GM18526 (cell line): ENCODE data around the gene KDM4B.

Experiments used
- POLR2A ChIP-seq: IDR thresholded peaks from 3 replicates; pipeline ENCODE4 v1.6.1; 2011; ENCODE audit not compliant: insufficient read length; ENCODE audit errors: extremely low read depth

The KDM4B gene

GRCh38 chr19:4968462-4969291, at the start of gene KDM4B:
Gene KDM4B, plus strand, starts transcription at chr19:4969113. Its CDS starts 63,778 bp downstream, at chr19:5032891.
- peak; percentile 98 for TF ChIP-seq POLR2A

GRCh38 chr19:4922530-4923275, 46.2 kb upstream of the KDM4B start:
- no peak for TF ChIP-seq POLR2A

- no peak for TF ChIP-seq POLR2A
Observed at GRCh38 chr19:4923276-4923747, 45.6 kb upstream of the KDM4B start.

- no peak for TF ChIP-seq POLR2A
Observed at GRCh38 chr19:4929186-4929585, 39.7 kb upstream of the KDM4B start.

GRCh38 chr19:4930664-4931063, 38.2 kb upstream of the KDM4B start:
- no peak for TF ChIP-seq POLR2A

- TF ChIP-seq POLR2A = no peak
Observed at GRCh38 chr19:4932711-4933110, 36.2 kb upstream of the KDM4B start.

- TF ChIP-seq POLR2A = no peak
Observed at GRCh38 chr19:4933528-4933927, 35.4 kb upstream of the KDM4B start.

GRCh38 chr19:4935444-4935843, 33.5 kb upstream of the KDM4B start:
- no peak for TF ChIP-seq POLR2A

GRCh38 chr19:4937060-4937459, 31.9 kb upstream of the KDM4B start:
- no peak for TF ChIP-seq POLR2A

GRCh38 chr19:4939466-4939865, 29.4 kb upstream of the KDM4B start:
- no peak for TF ChIP-seq POLR2A

GRCh38 chr19:4951656-4952055, 17.3 kb upstream of the KDM4B start:
- TF ChIP-seq POLR2A = no peak

GRCh38 chr19:4952945-4953344, 16.0 kb upstream of the KDM4B start:
- TF ChIP-seq POLR2A = no peak

GRCh38 chr19:4955274-4955673, 13.6 kb upstream of the KDM4B start:
- no peak for TF ChIP-seq POLR2A

- TF ChIP-seq POLR2A = no peak
Observed at GRCh38 chr19:4957981-4958380, 10.9 kb upstream of the KDM4B start.

GRCh38 chr19:4962085-4962619, 6.8 kb upstream of the KDM4B start:
- TF ChIP-seq POLR2A = no peak

- TF ChIP-seq POLR2A = no peak
Observed at GRCh38 chr19:4965061-4965460, 3.9 kb upstream of the KDM4B start.
